Fibroblast of skin of abdomen (primary cell): ENCODE data around the gene MSGN1.
A peak's percentile ranks its signal among the peaks of the same experiment; 100 is the strongest.

Experiments used
- DNase-seq: peaks from one replicate; pipeline ENCODE4 v3.0.0-alpha.2; 2013

Gene MSGN1

GRCh38 chr2:17850151-17850550 lies 33.9 kb downstream of the MSGN1 start:
- no peak for DNase-seq

GRCh38 chr2:17851731-17852585 lies 35.7 kb downstream of the MSGN1 start:
- peak; percentile 74 for DNase-seq

DNA sequence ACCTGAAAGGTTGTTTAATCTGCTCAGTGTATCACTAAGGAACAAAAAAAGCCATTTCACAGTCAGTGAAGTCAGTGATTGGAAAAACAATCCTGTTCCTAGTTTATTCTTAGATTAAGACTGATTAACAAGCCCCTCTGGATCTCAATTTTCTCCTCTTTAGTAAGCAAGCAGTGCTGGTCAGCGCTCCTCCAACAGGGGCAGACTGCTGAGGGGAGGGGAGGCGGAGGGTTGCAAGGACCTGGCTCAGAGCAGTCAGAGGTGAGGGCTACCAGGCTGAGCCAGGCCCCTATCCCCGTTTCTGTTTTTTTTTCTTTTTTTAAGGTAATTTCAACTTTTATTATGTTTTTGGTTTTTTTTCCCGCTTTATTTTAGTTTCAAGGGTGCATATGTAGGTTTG lies 37.5 kb downstream of the MSGN1 start:
- DNase-seq = no peak

DNA sequence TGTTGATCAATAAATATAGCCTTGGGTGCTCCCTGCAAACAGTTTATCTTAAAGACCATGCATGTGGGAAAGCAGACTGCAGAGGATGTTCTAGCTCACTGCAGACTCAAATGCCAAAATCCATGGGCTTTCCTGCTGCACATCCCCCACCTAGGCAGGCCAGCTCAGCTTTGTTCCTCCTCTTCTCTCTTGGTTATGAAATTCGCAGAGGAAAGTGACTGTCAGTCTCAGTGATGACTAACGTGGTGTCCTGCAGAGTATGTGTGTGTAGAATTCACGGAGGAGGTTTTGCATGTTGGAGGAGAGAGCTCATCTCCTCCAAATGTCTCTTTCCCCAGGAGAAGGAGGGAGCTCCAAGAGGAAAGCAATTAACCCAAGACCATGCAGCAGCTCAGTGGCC lies 40.8 kb downstream of the MSGN1 start:
- peak; percentile 57 for DNase-seq

DNA sequence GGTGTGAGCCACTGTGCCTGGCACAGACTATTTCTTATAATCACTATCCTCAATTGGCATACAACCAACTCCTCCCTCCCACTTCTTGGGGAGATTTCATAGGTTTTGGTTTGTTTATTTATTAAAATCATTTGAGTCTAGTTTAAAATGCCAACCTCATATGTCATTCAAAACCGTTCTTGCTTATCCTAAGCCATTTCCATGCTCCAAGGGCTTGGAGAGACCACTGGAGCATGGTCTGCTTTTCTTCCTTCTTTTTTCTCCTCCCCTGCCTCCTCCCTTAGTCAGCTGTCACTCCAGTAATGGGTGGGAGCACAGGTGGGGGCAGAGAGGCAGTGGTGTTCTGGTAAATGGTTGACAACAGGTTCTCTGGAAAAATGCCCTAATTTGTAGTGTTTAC lies 41.8 kb downstream of the MSGN1 start:
- DNase-seq = no peak

- DNase-seq = no peak
These were observed 47.3 kb downstream of the MSGN1 start for GRCh38 chr2:17863539-17863938.

- no peak for DNase-seq
These were observed 48.4 kb downstream of the MSGN1 start for GRCh38 chr2:17864676-17865075.

GRCh38 chr2:17867133-17867532 lies 50.9 kb downstream of the MSGN1 start:
- DNase-seq = no peak
